ENCODE data around the gene CHKA. TPM values are rescaled to one million over a fixed set of nuclear protein-coding genes. Genes with fewer than 3 reads are reported as not detected.

Gene CHKA
- total and polyA plus RNA-seq, 2 of the 4 experiments (the other 2 are of a cell fraction) = 4.5 to 8.4 TPM

DNA sequence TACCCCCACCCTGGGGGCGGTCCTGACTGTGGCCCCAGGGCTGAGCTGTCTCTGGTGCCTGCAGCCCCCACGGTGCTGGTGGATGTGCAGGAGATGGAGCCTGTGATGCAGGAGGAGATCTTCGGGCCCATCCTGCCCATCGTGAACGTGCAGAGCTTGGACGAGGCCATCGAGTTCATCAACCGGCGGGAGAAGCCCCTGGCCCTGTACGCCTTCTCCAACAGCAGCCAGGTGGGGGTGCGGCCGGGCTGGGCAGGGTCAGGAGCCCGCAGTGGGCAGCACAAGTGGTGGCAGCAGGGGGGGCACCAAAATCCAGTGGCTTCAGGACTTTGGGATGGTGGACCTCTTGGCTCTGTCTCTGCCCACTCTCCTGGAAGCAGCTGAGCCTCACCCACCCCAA, 98.7 kb downstream of the CHKA start:
- ATAC-seq (ENCODE audit: low read depth) = no peak
- H3K9me3 ChIP-seq (ENCODE audit: control insufficient read depth, insufficient read depth, low read length) = no peaks in the 10 kb centered on the region
- no peak overlapping the region for H3K27ac ChIP-seq (ENCODE audit: insufficient read depth, low read length)
- ChIA-PET POLR2A (ENCODE audit: unreplicated experiment) (no interaction called here), CTCF (no interaction called here)
- in situ Hi-C loops (cut with MboI; ENCODE audit: low sequenced_read_pairs) = no loop called here
- no peaks in the 10 kb centered on the region for H4K20me1 ChIP-seq (ENCODE audit: insufficient read depth, low read length)
- no peak overlapping the region for H2AK9ac ChIP-seq (replicated peaks; ENCODE audit: low read depth, low read length, poor library complexity)
- no peak overlapping the region for H2BK20ac ChIP-seq (ENCODE audit: low read depth, low read length)
- peaks cover 9 to 17% of the 10 kb centered on the region in 2 experiments; a peak in 2 of 4 replicates for H3K79me1 ChIP-seq (ENCODE audit: low read depth in 1 of 2, low read length in 2 of 2)
- no TSS peak for BruUV-seq (replicated peaks)
- no peak overlapping the region for H3K4me2 ChIP-seq (ENCODE audit: low read depth, low read length)
- no peak overlapping the region for H2BK5ac ChIP-seq (ENCODE audit: low read depth, low read length, poor library complexity, severe bottlenecking)
- no peaks in the 10 kb centered on the region for H3K27me3 ChIP-seq (ENCODE audit: control insufficient read depth, insufficient read depth, low read length)
- no peak overlapping the region for H2AFZ ChIP-seq (replicated peaks; ENCODE audit: low read length, poor library complexity)
- no peak overlapping the region for H3K4ac ChIP-seq (ENCODE audit: low read depth, low read length)
- no peak overlapping the region for H2AK5ac ChIP-seq (ENCODE audit: low read depth, low read length)
- H4K5ac ChIP-seq (ENCODE audit: low read depth, low read length) = no peak overlapping the region
- intact Hi-C loops (cut with micrococcal nuclease) = no loop called here
- H3K9me1 ChIP-seq (ENCODE audit: insufficient read depth, low read length) = peaks cover 6% of the 10 kb centered on the region; the same call in 1 of the 2 replicates
- H3K56ac ChIP-seq (ENCODE audit: extremely low read depth, insufficient read depth, low read length) = no peak overlapping the region
- peaks cover 9% of the 10 kb centered on the region for H3K4me1 ChIP-seq (ENCODE audit: control insufficient read depth, insufficient read depth, low read length)
- no peak for DNase-seq
- WGBS, 2 experiments (ENCODE audit: extremely low coverage in 2 of 2, insufficient read length in 1 of 2) = 89% methylated on average over 8 of the region's 13 CpGs; no CpG with 5 or more reads in 1 of the 2 experiments
- no peak overlapping the region for H3K14ac ChIP-seq (replicated peaks; ENCODE audit: low read depth, low read length)
- no peak overlapping the region for H3K18ac ChIP-seq (ENCODE audit: low read depth, low read length)
- no peak overlapping the region for H3K4me3 ChIP-seq (ENCODE audit: insufficient read depth, low read depth, low read length)
- TF ChIP-seq MXI1 (IDR thresholded peaks at IDR 0.05; ENCODE audit: borderline replicate concordance, low read depth, low read length) (no peak), SMC3 (IDR thresholded peaks at IDR 0.05; ENCODE audit: low read depth, low read length) (no peak), NFE2L2 (IDR thresholded peaks at IDR 0.05; ENCODE audit: low read depth, low read length) (no peak), RAD21 (IDR thresholded peaks at IDR 0.05; ENCODE audit: low read length) (no peak), FOS (IDR thresholded peaks at IDR 0.05; ENCODE audit: low read depth, low read length) (no peak), POLR2A (IDR thresholded peaks at IDR 0.05; ENCODE audit: low read depth, low read length) (no peak), MAZ (IDR thresholded peaks at IDR 0.05; ENCODE audit: borderline replicate concordance, low read depth, low read length) (no peak), CHD1 (IDR thresholded peaks at IDR 0.05; ENCODE audit: low read depth, low read length) (no peak), MAFK (IDR thresholded peaks at IDR 0.05; ENCODE audit: low read depth, low read length) (no peak), RCOR1 (IDR thresholded peaks at IDR 0.05; ENCODE audit: insufficient replicate concordance, low read length) (no peak), RFX5 (IDR thresholded peaks at IDR 0.05; ENCODE audit: low read depth, low read length) (no peak), BHLHE40 (IDR thresholded peaks at IDR 0.05; ENCODE audit: low read depth, low read length) (no peak), CEBPB (IDR thresholded peaks at IDR 0.05; ENCODE audit: low read depth, low read length) (no peak)
- TF ChIP-seq, protein P1, sequence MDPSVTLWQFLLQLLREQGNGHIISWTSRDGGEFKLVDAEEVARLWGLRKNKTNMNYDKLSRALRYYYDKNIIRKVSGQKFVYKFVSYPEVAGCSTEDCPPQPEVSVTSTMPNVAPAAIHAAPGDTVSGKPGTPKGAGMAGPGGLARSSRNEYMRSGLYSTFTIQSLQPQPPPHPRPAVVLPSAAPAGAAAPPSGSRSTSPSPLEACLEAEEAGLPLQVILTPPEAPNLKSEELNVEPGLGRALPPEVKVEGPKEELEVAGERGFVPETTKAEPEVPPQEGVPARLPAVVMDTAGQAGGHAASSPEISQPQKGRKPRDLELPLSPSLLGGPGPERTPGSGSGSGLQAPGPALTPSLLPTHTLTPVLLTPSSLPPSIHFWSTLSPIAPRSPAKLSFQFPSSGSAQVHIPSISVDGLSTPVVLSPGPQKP (IDR thresholded peaks at IDR 0.05; ENCODE audit: borderline replicate concordance, low read depth, low read length) = no peak
- TF ChIP-seq, protein P2, sequence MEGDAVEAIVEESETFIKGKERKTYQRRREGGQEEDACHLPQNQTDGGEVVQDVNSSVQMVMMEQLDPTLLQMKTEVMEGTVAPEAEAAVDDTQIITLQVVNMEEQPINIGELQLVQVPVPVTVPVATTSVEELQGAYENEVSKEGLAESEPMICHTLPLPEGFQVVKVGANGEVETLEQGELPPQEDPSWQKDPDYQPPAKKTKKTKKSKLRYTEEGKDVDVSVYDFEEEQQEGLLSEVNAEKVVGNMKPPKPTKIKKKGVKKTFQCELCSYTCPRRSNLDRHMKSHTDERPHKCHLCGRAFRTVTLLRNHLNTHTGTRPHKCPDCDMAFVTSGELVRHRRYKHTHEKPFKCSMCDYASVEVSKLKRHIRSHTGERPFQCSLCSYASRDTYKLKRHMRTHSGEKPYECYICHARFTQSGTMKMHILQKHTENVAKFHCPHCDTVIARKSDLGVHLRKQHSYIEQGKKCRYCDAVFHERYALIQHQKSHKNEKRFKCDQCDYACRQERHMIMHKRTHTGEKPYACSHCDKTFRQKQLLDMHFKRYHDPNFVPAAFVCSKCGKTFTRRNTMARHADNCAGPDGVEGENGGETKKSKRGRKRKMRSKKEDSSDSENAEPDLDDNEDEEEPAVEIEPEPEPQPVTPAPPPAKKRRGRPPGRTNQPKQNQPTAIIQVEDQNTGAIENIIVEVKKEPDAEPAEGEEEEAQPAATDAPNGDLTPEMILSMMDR (conservative IDR thresholded peaks at IDR 0.05; ENCODE audit: low read depth, low read length) = no peak
- TF ChIP-seq, protein P3, sequence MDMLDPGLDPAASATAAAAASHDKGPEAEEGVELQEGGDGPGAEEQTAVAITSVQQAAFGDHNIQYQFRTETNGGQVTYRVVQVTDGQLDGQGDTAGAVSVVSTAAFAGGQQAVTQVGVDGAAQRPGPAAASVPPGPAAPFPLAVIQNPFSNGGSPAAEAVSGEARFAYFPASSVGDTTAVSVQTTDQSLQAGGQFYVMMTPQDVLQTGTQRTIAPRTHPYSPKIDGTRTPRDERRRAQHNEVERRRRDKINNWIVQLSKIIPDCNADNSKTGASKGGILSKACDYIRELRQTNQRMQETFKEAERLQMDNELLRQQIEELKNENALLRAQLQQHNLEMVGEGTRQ (IDR thresholded peaks at IDR 0.05; ENCODE audit: low read depth, low read length) = no peak
- dilution Hi-C loops (cut with HindIII; ENCODE audit: low sequenced_read_pairs, unreplicated experiment) = no loop called here
- H4K91ac ChIP-seq (ENCODE audit: insufficient read depth, low read depth, low read length) = no peak overlapping the region
- no peak overlapping the region for H2BK120ac ChIP-seq (ENCODE audit: low read depth, low read length)
- H3K23ac ChIP-seq (ENCODE audit: low read depth, low read length) = no peak overlapping the region
- peaks cover 26% of the 10 kb centered on the region for H3K36me3 ChIP-seq (ENCODE audit: control insufficient read depth, insufficient read depth, low read length)
- H3K9ac ChIP-seq (ENCODE audit: low read depth, low read length) = no peak overlapping the region
- no peak overlapping the region for H4K8ac ChIP-seq (ENCODE audit: low read depth in 2 of 2, low read length in 2 of 2)
- H2BK15ac ChIP-seq (ENCODE audit: low read depth, low read length) = no peak overlapping the region

All from IMR-90 (cell line).